Endometrial microvascular endothelial cells (primary cell): ENCODE results near the gene GNMT. TPM values are rescaled to one million over a fixed set of nuclear protein-coding genes. Genes with fewer than 3 reads are reported as not detected.

ENCODE experiments used
- in situ Hi-C: cut with HindIII; loops from 2 replicates; pipeline ENCODE4 v1.10.0; 2017; ENCODE audit warnings: low sequenced_read_pairs, low pct_unique_long_range_greater_than_20kb; ENCODE audit errors: inconsistent ontology term
- total RNA-seq: library from RNA; depleted of rRNA; stranded (reverse); fragments of >200 nt; gene quantifications from one replicate; pipeline ENCODE4 v1.2.3, GENCODE V29; 2015; ENCODE audit errors: inconsistent ontology term

GNMT gene
- total RNA-seq = 0.84 TPM

DNA sequence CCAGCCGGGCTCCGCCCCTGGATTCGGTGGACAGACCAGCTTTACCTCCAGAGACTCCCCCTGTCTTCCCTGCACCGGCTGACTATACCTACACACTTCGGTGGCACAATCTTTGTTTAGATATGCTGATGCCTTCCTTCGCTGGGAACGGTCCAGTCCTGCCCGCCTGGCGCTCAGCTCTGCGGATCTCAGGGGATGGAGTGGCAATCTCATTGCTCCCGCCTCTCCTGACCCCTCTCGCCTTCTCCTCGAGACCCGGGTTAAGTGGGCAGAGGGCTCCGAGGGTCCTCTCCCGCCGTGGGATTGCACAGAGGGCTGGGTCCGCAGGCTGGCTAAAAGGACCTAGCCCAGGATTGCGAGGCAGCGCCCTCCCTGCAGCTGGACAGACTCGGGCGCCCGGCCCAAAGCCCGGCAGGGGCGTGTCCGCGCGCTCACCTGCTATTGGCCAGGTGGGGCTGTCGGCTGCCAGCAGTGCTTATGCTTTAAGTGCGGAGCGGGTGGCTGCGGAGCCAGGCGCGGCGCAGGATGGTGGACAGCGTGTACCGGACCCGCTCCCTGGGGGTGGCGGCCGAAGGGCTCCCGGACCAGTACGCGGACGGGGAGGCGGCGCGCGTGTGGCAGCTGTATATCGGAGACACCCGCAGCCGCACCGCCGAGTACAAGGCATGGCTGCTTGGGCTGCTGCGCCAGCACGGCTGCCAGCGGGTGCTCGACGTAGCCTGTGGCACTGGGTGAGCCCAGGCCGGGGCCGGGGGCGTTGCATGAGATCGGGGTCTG is at the start of gene GNMT:
TSS of gene GNMT (plus strand) at position 512 of the 777 bp plus-strand sequence. CDS start at position 526, 14 bp downstream.
- in situ Hi-C loops = no loop called here

DNA sequence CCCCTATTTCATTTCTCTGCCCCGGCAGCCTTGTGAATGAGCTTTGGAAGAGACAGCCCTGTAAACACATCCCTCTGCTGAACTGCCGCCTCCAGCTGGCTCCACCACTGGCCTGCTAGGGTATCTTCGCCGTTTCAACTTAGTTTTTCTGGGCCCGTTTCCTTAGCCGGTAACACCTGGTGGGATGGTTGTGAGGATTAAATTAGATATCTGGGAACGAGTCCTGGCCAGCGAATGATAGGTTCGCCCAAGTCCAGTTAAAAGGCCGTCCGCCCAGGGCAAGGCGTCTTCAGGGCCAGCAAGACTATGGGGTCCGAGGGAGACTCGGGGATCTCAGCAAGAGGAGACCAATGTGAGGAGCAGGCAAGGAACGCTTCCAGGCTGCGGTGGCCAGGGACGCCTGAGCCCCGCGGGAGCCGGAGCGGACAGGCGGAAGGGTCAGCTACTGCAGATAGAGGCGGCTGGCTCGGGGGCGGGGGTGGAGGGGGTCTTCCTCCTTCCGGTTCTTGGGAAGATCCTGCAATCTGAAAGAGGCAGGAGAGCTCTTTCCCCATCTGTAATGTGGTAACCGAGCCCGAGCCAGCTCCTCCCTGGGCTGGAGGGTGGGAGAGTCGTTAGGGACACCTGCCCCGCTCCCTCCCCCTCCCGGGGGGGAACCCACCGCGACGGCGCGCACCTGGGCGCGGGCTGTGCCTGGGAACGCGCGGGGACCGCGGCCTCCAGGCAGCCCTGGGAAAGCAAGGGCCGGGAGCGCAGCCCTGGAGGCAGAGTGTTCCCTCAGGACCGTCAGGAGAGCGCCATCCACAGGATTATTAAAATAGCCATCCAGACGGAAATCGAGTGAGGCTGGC is 49.2 kb upstream of the GNMT start:
- in situ Hi-C loops = no loop called here

DNA sequence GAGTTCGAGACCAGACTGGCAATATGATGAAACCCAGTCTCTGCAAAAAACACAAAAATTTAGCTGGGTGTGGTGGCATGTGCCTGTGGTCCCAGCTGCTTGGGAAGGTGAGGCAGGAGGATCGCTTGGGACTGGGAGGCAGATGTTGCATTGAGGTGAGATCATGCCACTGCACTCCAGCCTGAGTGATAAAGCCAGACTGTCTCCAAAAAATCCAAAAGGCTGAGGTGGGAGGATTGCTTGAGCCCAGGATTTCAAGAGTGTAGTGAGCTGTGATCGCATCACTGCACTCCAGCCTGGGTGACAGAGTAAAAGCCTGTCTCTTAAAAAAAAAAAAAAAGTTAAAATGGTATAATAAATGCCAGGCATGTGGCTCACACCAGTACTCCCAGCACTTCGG is 46.0 kb upstream of the GNMT start:
- in situ Hi-C loops = no loop called here

DNA sequence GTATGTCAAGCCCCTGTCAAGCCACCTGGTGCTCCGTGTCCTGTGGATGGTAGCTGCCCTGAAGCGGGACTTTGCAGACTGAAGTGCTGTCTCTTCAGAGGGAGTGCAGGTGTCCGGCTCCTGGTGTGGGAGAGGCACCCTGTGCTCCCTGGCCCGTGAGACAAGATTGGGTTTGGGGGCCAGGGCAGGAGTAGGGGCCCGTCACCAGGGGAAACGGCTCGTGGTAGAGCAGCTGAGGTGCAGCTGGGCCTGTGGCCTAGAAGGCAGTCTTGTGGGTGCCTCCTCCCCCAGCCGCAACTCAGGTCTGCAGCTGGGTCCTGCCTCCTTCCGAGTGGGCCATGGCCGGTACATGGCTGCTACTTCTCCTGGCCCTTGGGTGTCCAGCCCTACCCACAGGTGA is 44.8 kb upstream of the GNMT start, which contains the start of gene PTCRA:
TSS of gene PTCRA (plus strand) at position 322 of the 400 bp plus-strand sequence. CDS start at position 339, 17 bp downstream.
- in situ Hi-C loops = no loop called here

DNA sequence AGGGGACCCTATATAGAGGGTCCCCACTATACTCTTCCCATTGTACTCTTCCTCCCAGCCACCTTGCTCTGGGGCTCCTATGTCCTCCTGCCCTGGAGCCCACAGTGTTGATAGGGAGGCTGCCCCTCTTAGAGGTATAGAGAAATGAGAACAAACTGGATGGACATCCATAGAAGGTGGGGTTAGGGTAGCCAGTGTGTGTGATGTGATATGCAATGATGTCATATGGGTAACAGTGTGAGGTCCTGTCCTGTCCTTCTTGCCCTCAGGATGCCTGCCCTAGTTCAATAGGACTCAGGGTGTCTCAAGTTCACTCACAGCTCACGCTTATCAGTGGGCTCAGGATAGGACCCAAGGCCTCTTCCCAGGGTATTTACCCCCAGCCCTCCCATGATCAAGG is 44.3 kb upstream of the GNMT start:
- in situ Hi-C loops = no loop called here

DNA sequence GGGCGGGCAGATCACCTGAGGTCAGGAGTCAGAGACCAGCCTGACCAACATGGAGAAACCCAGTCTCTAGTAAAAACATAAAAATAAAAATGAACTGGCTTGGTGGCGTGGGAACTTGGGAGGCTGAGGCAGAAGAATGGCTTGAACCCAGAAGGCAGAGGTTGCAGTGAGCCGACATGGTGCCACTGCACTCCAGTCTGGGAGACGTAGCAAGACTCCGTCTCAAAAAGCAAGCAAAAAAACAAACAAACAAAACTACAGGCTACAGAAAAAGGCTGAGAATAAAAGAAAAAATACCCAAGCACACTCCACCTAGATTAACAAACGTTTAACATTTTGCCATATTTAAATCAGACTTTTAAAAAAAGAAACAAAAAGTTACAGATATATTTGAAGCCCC is 38.8 kb upstream of the GNMT start:
- in situ Hi-C loops = no loop called here

DNA sequence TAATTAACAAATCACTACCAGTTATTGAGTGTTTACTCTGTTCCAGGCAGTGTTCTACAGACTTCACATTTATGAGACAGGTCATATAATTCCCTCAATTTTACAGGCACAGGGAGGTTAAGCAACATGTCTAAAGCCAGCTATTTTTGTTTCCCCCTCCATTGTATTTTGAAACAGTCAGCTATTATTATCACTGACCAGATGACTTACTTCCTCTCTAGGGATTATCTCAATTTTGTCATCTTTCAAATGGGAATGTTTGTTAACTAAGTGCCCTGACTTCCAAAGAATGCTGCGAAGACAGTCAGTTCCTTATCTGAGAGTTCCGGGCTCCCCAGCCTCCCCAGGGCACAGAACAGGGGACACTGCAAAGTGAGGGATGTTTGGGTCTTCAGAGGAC is 36.9 kb upstream of the GNMT start:
- in situ Hi-C loops = no loop called here

DNA sequence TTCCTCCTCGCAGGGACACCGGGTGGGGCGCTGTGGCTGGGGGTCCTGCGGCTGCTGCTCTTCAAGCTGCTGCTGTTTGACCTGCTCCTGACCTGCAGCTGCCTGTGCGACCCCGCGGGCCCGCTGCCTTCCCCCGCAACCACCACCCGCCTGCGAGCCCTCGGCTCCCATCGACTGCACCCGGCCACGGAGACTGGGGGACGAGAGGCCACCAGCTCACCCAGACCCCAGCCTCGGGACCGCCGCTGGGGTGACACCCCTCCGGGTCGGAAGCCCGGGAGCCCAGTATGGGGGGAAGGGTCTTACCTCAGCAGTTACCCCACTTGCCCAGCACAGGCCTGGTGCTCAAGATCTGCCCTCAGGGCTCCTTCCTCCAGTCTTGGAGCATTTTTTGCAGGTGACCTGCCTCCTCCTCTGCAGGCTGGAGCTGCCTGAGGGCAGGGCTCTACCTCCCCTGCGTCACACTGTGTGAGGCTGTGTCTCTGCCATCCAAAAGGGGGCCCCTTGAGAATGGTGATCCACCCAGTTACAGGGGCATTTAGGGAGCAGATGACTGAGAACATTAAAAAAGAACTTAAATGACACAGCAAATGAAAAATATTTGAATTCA is 35.2 kb upstream of the GNMT start:
- in situ Hi-C loops = no loop called here

DNA sequence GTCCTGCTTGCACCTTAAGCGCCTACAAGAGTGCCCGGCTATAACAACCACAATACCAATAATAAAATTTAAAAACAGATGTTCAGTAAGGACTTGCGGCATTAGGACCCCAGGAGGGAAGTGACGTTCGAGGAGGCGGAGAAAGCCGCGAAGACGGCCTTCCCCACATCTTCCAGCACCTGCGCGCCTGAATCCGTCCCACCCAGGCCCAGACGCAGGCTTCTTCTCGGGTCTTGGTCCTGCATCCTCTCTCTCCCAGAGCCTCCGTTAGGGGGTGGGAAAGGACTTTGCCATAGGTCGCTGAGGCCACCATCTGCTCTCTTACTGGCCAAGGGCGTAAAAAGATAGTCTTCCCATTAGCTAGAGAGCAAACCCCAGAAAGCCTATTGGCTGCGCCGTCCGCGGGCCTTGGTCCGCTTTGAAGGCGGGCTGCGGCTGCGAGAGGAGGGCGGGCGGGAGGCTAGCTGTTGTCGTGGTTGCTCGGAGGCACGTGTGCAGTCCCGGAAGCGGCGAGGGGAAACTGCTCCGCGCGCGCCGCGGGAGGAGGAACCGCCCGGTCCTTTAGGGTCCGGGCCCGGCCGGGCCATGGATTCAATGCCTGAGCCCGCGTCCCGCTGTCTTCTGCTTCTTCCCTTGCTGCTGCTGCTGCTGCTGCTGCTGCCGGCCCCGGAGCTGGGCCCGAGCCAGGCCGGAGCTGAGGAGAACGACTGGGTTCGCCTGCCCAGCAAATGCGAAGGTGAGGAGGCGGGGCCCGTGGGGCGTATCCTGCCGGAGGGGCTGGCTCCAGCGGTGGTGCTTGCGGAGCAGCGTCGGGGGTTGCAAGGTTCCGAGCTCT is 31.4 kb upstream of the GNMT start, which contains the start of gene CNPY3:
TSS of gene CNPY3 (plus strand) at position 495 of the 835 bp plus-strand sequence. CDS start at position 586, 91 bp downstream.
- in situ Hi-C loops = no loop called here

DNA sequence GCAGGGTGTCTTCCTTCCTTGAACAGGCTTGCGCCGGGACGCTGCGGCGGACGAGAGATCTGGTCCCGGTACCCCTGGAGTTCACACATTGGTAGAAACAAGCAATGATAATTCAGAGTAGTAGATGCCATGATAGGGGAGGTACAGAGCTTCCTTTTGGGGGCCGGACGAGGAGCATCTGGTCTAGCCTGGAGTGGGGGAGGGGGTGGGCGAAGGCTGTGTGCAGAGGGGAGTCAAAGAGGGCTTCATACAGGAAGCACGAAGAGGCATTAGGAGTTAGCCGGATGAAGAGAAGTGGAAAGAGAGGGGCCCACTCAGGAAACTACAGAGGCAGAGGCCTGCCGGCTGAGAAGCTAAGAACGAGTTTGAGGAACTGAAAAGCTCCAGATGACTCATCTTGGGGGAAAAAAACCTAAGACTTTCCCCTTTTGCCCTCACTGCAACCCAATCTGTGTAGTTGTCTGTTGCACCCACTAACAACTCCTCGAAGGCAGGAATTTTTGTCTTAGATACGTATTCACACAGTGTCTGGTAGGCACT is 30.7 kb upstream of the GNMT start:
- in situ Hi-C loops = no loop called here

DNA sequence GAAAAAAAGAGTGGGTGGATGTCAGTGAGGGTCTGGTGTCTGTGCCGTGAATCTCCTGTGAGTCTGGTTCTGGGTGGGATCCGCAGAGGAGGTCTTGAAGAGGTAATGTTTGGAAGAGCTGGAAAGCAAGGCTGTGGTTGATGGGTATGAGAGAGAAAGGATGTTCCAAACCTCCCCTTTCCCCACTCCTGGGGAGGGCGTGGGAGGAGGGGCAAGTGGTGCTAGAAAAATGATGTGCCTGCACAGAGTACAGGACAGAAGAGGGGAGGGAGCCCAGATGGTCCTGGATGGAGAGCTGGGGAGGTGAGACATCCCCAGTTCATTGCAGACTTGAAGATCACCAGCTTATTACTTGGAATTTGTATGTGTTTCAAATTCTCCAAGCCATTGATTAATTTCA is 28.1 kb upstream of the GNMT start:
- in situ Hi-C loops = no loop called here

DNA sequence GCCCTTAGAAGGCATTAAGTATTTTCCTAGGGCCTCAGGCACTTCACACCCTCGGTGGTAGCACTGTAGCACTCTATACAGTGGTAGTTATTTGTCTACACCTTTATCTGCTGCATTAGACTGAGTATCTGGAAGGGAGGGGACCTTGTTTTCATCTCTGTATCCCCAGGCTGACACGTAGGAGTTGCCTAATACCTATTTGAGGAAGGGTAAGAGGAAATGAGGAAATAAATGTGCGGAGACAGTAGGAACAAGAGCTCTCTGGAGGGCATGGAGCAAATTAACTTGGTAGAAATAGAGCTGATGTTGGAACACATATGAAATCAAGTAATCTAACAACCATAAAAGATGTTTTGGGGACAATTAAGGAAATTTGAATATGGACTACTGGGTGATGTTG is 27.3 kb upstream of the GNMT start:
- in situ Hi-C loops = no loop called here

DNA sequence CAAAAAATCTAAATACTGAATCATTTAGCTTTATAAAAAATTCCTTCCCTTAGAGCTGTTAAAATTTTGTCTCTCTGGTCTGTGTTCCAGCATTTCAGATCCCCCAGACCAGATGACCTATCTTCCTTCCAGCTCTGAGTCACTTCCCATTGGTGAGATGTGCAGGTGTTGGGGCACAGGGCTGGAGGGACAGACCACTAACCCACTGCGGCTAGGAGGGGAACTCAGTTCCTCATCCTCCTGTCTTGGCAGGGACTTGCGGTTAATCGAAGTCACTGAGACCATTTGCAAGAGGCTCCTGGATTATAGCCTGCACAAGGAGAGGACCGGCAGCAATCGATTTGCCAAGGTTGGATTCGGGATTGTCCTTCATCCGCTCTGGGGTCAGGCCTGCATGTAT is 25.2 kb upstream of the GNMT start:
- in situ Hi-C loops = no loop called here

DNA sequence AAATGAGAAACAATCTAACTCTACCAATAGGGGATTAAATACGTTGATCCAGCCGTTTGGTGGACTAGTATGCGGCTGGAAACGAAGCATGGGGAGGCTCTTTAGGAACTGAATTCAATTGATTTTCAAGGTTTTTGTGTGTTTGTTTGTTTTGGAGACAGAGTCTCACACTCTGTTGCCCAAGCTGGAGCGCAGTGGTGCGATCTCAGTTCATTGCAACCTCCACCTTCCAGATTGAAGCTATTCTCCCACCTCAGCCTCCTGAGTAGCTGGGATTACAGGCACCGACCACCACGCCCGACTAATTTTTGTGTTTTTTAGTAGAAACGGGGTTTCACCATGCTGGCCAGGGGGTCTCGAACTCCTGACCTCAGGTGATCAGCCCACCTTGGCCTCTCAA is 24.2 kb upstream of the GNMT start:
- in situ Hi-C loops = no loop called here

DNA sequence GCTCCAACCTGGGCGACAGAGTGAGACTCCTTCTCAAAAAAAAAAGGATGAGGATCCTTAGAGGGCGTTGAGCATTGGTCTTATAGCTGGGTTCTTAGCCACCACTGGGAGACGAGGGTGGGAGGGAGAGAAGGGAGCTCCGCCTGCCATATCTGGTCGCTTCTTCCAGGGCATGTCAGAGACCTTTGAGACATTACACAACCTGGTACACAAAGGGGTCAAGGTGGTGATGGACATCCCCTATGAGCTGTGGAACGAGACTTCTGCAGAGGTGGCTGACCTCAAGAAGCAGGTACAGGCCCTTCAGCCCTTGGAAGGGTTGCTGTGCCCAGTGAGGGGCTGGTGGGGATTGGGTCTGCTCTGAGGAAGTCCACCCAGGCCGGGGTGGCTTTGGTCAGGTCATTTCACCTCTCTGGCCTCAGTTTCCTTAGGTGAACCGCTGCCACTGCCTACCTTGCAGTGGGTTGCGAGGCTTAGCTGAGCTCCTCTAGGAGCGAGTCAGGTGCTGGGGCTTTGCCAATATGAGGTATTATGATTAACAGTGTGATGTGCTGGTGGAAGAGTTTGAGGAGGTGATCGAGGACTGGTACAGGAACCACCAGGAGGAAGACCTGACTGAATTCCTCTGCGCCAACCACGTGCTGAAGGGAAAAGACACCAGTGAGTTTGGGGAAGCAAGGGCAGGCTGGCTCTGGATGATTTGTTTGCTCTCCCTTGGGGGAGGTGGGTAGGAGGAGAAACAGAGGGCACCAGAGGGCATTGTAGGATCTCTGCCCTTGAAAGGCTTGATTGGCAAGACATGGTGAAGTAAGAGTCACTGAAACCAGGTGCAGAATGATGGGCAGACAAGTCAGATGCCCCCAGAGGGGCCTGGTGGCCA is 22.8 kb upstream of the GNMT start:
- in situ Hi-C loops = no loop called here

DNA sequence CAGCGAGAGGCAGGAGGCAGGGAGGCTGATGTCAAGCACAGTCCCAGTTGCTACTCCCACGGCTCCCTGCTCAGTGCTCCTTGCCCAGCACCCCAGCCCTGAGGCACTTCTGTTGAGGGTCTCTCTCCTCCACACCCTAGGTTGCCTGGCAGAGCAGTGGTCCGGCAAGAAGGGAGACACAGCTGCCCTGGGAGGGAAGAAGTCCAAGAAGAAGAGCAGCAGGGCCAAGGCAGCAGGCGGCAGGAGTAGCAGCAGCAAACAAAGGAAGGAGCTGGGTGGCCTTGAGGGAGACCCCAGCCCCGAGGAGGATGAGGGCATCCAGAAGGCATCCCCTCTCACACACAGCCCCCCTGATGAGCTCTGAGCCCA is 22.1 kb upstream of the GNMT start:
- in situ Hi-C loops = no loop called here

DNA sequence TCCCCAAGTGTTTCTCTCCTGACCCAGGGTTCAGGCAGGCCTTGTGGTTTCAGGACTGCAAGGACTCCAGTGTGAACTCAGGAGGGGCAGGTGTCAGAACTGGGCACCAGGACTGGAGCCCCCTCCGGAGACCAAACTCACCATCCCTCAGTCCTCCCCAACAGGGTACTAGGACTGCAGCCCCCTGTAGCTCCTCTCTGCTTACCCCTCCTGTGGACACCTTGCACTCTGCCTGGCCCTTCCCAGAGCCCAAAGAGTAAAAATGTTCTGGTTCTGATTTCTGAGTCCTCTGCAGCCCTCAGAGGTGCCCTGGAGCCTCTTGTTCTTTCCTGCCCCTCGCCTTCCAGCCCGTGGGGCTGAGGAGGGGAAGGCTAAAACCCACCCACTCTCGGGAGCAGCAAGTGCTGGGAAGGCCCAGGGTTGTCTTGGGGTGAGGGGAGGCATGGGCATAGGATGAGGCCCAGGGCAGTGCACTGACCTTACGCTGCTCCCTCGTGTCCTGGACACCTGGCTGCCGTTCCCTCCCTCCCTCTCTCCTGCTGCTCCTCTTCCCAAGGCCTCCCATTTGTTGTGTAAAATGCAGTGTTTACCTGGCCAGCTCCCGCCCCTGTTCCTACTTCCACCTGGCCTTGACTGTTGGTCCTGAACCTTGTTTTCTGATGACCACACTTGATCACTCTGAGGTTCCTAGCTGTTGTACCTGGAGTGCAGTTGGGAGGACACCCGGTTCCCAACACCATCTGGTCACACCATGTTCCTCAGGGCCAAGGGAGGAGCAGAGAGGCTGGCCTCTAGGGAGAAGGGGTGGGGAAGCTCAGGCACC is 21.4 kb upstream of the GNMT start:
- in situ Hi-C loops = no loop called here
